HG03025 (cell line): Measurements from ENCODE around the gene TOR4A.

Experiments
- ATAC-seq: cut with Tn5 transposase; IDR thresholded peaks from one replicate; pipeline ENCODE4 v1.9.1; 2021; ENCODE audit warnings: mild to moderate bottlenecking, moderate library complexity; ENCODE audit not compliant: unreplicated experiment, low FRiP score

TOR4A gene

DNA sequence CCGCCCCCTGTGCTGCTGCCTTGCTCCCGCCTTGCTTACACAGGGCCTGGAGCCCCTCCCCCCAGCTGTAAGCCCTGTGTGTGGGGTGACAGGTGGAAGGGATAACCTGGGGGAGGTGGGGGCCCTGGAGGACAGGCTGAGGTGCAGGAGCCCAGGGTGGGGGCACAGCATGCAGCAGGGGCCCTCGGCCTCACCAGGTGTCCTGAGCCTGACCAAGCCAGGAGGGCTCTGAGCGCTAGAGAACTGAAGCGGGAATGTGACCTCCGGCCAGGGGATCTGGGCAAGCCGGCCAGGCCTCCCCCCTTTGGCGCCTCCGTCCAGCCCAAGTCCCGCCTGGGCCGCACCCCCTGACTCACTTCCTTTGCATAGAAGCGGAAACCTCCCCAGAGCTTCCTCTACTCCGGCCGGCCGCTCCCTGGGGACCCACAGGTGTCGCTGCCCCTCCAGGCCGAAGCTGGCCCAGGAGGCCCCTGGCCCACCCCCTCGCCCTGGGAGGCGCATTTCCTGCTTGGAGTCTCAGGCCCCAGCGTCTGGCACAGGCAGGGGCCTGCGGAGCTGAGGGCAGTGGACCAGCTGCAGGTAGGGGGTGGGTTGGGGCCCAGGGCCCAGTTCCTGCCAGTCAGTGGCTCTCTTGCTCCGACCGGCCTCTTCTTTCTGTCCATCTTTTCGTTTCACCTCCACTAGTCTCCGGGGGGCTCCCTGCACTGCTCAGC lies at the start of gene TOR4A:
TOR4A (plus strand) TSS at position 398 of the 713 bp plus-strand sequence. CDS start 964 bp downstream, outside the sequence.
- peak; percentile 50 for ATAC-seq

DNA sequence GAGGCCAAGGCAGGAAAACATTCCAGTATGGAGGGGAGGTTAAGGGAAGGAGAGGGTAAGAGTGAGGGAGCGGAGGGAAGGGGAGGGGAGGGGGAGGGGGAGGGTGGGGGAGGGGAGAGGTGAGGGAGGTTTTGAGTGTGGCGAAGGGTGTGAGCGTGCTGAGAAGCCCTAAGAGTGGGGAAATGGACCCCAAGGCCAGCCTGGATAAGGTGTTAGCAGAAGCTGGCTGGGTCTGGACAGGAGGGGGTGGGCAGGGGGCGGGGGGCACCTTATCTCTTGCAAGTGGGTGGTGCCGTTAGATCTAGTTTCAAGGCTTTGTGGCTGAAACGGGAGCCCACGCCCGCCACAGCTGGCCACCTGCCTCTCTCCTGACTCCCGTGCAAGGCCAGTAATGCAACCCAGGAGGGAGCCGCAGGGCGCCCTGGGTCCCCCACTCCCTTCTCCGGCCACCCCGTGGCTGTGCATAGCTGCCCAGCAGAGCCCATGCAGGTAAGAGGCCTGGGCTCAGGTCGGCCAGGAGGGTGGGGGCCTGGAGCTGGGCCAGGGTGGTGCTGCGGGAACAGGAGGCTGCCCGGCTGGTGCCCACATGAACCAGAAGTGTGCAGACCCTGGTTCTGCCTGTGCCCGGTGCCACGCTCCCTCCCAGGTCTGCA lies 49.5 kb upstream of the TOR4A start:
- no peak for ATAC-seq

DNA sequence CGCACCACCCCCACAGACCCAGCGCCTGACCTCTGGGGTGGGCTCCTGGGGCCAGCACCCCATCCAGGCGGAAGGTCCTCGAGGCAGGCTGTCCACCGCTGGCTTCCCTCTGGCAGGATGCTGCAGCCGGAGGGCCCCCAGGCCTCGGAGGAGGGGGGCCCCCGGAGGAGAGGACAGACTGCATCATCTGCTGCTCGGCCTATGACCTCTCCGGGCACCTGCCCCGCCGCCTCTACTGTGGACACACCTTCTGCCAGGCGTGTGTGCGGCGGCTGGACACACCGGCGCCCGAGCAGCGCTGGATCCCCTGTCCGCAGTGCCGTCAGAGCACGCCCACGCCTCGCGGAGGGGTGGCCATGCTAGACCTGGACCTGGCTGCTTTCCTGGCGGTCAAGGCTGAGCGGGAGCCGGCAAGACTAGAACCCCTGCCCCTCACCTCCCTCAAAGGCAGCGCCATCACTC lies 49.0 kb upstream of the TOR4A start:
- no peak for ATAC-seq

DNA sequence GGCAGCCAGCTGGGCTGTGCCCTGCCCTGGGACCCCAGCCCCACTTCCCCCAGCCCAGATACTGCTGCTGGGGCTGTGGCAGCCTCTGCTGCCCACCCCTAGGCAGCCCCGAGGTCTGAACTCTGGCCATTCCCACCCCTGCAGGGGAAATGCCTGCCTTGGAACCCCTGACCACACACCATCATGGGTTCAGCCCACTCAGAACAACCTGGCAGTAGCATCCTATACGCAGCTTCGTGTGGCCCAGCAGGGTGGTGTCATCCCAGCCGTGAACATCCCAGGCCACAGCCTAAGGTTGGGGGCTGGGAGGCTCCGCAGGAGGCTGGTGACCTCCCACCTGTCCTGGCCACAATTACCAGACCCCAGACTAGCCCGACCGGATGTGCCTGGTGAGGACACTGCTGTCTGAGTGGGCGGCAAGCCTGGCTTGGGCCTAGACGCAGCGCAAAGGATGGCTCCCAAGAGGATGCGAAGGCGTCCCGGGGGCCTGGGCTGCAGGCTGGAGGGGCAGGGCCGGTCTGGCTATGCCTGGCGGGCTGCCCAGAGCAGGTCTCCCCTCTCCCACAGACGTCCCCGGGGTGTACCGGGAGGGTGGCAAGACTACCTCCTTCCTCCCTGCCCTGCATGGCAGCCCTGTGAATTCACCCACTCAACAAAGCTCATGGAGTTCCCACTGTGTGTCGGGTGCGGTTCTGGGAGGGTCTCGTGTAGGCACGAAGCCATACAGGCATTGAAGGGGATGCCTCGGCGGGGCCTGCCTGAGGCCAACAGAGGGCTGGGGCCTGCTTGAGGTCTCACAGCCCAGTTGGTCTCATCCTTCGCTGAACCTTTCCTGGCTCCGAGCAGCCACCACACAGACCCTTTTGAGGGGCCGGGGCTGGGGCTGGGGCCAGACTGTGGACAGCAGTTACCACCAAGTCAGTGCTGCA lies 48.3 kb upstream of the TOR4A start:
- no peak for ATAC-seq

DNA sequence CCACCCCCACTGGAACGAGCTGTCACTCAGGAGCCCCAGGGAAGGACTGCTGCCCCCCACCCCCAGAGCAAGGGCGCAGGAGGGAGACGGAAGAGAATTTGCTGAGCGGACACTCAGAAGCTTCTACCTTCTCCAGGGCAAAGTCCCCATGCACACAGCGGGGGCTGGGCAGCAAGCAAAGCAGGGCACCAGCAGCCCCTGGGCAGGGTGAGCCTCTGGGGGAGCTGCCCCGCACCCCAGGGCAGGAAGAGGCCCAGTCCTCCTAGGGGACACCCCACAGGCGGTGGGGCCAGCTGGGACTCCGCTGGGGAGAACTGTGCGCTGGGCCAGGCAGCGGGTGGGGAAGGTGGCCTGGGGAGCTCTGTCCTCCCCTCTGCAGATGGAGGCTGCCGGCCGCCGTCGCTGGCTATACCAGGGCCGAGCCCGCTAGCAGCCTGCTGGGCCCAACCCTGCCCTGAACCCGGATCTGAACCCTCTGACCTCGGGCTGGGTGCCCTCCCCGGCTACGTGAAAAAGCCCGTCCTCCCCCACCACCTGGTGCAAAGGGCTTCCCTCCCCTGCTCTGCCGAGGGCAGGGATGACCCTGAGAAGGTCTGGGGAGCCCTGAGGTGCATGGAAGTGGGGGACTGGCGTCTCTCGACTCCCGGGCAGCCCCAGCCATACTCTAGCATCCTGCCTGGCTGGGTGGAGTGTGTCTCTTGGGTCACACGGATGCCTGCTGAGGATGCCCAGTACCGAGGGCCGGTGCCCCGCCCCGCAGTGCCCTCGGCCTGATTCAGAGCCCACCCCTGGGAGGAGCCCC lies 47.4 kb upstream of the TOR4A start:
- no peak for ATAC-seq

DNA sequence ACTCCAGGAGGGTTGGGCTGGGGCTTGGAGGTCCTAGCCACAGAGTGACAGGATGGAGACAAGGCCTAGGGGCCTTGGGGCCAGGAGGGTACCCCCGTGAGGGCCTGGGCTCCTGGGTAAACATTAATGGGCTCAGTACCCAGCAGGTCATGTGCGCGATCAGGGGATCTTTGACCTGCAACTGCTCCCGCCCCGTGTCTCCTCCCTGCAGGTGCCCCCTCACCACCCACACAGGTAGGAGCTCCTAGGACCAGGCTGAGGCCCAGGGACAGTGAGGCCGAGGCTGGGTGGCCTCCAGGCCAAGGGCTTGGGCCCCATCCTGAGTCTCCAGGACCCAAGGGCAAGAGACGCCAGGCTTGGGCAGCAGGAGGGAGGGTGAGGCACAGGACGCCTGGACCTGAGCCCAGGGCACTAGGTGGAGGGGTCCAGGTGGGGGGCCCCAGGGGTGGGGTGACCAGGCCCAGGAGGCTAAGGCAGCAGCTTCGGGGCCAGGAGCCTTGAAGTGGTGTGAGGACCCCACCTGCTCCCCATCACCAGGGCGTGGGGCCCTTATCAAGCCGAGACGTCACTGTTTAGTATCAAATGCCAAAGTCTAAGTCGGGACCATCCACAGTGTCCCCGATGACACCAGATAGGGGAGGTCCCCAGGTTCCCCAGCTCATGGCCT lies 46.7 kb upstream of the TOR4A start, which contains the start of gene SLC34A3:
SLC34A3 (plus strand) TSS at position 197 of the 667 bp plus-strand sequence. CDS start 802 bp downstream, outside the sequence.
- no peak for ATAC-seq

DNA sequence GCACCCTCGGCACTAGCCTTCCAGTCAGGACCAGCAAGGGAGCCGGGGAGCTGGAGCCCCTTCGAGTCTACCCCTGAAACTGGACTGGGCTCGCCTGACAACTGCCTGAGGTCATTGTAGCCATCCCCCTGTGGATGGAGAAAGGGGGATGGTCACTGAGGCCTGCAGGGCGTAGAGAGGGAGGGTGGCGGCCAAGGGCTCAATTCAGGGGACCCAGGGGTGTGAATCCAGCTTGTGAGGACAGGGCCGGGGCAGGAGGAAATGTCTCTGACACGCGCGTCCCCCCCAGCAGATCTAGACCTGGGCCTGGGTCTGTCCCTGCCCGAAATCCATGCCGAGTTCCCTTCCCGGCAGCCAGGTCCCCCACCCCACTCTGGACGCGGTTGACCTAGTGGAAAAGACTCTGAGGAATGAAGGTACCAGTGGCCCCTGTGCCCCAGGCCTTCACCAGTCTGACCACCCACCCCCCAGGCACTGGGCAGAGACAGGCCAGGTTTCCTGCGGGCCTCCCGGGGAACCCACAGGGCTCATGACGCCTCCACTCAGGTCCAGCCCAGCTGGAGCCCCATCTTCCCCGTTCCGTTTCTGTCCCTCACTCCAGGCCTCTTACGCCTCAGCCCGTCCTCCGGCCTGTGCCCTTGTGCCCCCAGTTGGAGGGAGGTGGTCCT lies 46.0 kb upstream of the TOR4A start:
- no peak for ATAC-seq

DNA sequence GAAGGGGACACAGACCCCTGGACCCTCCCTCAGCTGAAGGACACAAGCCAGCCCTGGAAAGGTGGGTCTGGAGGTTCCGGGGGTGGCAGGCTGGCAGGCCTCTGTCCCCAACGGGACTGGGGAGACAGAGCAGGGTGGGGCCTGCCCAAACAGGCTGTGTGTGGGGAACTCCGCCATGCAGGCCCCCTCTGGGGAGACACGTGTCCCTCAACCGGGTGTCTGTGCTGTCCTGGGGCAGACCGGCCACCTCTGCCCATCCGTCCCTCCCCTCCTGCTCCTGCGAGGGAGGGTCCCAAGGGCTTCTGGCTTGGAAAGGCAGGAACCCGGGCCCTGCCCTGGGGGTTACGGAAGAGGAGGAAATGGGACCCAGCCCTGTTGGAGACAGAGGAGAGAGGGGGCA lies 45.4 kb upstream of the TOR4A start:
- ATAC-seq: no peak

DNA sequence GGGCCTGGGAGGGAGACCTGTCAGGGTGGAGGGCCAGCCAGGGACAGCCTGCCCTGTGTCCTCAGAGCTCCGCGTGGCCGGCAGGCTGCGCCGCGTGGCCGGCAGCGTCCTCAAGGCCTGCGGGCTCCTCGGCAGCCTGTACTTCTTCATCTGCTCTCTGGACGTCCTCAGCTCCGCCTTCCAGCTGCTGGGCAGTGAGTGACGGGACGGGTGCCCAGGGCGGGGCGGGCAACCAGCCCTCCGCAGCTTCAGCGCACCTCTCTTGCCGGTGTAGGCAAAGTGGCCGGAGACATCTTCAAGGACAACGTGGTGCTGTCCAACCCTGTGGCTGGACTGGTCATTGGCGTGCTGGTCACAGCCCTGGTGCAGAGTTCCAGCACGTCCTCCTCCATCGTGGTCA lies 45.0 kb upstream of the TOR4A start:
- no peak for ATAC-seq

DNA sequence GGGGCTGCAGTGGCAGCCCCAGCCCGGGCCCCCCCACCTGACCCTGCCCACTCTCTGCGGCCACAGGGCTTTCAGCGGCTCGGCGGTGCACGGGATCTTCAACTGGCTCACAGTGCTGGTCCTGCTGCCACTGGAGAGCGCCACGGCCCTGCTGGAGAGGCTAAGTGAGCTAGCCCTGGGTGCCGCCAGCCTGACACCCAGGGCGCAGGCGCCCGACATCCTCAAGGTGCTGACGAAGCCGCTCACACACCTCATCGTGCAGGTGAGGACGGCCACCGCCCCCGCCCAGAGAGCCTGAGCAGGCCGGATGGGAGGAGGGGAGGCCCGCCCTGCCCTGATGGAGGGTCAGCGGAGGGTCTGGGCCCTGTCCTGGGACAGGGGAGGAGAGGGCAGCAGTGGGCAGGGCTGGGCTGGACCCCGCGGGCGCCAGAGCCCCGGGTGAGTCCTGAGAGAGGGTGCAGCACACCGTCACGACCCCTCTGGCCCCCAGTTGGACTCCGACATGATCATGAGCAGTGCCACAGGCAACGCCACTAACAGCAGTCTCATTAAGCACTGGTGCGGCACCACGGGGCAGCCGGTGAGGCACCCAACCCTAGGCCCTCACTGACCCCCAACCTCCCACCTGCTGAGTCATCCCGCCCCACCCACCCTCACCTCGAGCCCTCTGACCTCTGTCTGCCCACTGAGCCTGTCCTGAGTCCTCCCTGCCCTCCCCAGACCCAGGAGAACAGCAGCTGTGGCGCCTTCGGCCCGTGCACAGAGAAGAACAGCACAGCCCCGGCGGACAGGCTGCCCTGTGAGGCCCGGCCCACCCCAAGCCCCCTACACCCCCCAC lies 44.2 kb upstream of the TOR4A start:
- no peak for ATAC-seq

DNA sequence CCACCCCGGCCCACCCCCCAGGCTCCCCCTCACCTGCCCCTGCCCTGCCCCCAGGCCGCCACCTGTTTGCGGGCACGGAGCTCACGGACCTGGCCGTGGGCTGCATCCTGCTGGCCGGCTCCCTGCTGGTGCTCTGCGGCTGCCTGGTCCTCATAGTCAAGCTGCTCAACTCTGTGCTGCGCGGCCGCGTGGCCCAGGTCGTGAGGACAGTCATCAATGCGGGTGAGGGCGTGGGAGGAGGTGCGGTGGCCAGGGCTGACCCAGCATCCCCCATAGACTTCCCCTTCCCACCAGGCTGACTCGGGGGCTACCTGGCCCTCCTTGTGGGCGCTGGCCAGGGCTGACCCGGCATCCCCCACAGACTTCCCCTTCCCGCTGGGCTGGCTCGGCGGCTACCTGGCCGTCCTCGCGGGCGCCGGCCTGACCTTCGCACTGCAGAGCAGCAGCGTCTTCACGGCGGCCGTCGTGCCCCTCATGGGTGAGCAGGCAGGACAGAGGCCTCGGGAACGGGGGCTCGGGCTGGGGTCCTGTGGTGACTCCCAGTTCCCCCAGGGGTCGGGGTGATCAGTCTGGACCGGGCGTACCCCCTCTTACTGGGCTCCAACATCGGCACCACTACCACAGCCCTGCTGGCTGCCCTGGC lies 43.4 kb upstream of the TOR4A start:
- no peak for ATAC-seq

DNA sequence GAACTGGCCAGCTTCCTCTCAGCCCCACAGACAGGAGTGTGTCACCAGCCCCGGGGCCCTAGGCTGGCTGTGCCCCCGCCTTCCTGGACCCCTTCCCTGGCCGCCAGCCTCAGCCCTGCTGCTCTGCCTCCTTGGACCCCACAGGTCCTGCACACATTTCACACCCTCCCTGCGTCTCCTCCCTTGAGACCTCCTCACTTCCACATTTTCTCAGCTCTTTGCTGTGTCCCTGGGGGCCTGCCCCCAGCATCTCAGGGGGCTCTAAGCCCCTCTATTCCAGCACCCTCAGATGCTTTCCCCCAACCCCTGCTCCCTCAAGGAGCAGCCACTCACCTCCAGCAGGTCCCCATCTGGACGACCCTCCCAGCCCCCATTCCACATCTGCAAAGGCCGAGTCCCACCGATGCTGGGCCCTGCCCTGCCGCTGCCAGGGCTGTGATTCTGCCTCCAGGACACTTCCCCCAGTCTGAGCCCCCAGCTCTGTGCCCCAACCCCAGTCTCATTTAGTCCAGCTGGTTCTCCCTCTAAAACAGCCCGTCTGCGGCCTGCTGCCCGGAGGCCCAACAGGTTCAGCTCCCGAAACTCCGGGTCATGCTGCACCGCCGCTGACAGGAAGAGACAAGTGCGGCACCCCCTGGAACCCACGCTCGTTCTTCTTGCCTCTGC lies 42.6 kb upstream of the TOR4A start:
- ATAC-seq: no peak

DNA sequence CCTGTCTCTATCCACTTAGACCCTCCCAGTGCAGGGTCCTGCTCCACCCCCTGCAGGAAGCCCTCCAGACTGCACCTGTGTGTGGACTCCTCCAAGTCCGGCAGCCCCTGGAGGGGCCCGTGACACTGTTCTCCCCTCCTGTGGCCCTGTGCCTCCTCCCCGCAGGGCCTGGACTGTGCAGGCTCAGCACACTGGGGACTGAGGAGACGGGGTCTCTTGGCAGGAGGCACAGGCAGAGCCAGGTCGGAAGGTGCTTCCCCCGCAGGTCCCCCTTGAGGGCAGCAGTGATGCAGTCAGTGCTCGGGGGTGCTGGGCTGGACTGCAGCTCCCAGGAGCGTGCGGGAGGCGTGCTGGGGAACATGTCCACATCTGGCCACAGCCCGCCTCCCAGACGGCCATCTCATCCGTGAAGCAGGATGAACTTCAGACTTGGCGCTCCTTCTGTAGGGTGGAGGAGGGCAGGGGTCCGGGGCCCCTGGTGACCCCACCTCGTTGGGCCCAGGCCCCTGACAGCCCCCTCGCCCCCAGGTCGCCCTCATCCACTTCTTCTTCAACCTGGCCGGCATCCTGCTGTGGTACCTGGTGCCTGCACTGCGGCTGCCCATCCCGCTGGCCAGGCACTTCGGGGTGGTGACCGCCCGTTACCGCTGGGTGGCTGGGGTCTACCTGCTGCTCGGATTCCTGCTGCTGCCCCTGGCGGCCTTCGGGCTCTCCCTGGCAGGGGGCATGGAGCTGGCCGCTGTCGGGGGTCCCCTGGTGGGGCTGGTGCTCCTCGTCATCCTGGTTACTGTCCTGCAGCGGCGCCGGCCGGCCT lies 41.9 kb upstream of the TOR4A start:
- ATAC-seq: no peak

DNA sequence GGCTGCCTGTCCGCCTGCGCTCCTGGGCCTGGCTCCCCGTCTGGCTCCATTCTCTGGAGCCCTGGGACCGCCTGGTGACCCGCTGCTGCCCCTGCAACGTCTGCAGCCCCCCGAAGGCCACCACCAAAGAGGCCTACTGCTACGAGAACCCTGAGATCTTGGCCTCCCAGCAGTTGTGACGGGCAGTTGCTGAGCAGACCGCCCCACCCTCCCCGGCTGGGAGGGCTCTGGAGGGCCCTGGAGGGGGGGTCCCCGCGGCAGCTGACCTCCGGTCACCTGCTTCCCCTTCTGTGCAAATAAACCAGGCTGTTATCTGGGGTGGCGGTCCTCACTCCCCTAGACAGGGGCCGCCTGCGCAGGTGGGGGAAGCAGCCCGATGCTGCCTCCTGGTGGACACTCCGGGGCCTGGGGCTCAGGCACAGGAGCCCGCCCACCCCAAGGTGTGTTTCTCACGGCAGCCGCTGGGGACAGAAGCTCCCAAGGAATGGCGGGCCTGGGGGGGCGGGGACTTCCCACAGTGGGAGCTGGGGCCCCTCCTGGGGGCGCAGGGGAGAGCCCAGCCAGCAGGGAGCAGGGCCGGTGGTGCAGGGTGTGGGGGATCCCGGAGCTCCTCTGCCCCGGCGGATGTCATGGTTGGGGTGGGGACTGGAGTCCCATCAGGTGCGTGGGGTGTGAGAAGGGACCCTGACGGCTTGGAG lies 41.1 kb upstream of the TOR4A start:
- no peak for ATAC-seq

DNA sequence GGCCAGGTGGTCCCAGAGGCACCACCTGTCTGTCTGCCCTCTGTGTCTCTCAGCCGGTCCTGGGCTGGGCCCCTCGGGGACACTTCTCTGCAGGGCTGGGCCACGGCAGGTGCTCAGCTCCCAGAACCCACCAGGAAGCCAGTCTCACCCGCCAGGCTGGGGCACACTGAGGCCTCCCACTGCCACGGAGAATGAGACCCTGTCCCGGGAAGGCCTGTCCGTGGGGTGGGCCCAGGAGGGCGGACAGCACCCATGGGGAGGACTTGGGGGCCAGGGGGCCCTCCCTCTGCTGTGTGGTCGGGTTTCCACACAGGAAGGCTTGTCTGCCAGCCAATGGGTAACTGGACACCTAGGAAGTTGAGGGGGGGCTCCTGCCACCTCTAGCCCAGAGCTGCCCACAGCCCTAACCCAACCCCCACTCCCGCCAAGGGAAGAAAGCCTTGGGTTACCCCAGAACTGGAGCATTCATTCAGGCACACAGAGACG lies 40.5 kb upstream of the TOR4A start:
- no peak for ATAC-seq
